MCF 10A (cell line): ENCODE measurements around the gene PROS1. TPM values are rescaled to one million over a fixed set of nuclear protein-coding genes. Genes with fewer than 3 reads are reported as not detected.

ENCODE experiments used
- BruUV-seq: library from RNA; stranded (reverse); fragments of 400-500 nt; replicated peaks from 2 replicates; lab custom pipeline; 2021; lab: Mats Ljungman, UMichigan
- CTCF ChIA-PET: fragments of 300-600 bp; sonication (Branson Sonifier 250); formaldehyde crosslinking; extraction: SDS; loops from one replicate; lab custom pipeline; 2021; ENCODE audit warnings: antibody characterized with exemption, inconsistent platforms; lab: Yijun Ruan, JAX
- POLR2A ChIA-PET: fragments of 300-600, 350-650 bp; sonication (Branson Sonifier 250); formaldehyde crosslinking; extraction: SDS; loops from one replicate; lab custom pipeline; 2020; ENCODE audit warnings: antibody characterized with exemption, inconsistent platforms; lab: Yijun Ruan, JAX
- DNase-seq: peaks from one replicate; pipeline ENCODE4 v3.0.0-alpha.2; 2018; ENCODE audit not compliant: unreplicated experiment
- H3K27ac Mint-ChIP-seq: one replicate; pipeline ENCODE4 v1.8.0; 2022; ENCODE audit warnings: mild to moderate bottlenecking, low read depth, mixed read lengths; ENCODE audit not compliant: unreplicated experiment
- H3K27me3 Mint-ChIP-seq: one replicate; pipeline ENCODE4 v1.8.0; 2022; ENCODE audit warnings: mixed read lengths; ENCODE audit not compliant: insufficient read depth, unreplicated experiment
- H3K36me3 Mint-ChIP-seq: one replicate; pipeline ENCODE4 v1.8.0; 2022; ENCODE audit warnings: mild to moderate bottlenecking, moderate library complexity, mixed read lengths; ENCODE audit not compliant: insufficient read depth, unreplicated experiment
- H3K4me1 Mint-ChIP-seq: one replicate; pipeline ENCODE4 v1.8.0; 2022; ENCODE audit warnings: mixed read lengths; ENCODE audit not compliant: insufficient read depth, unreplicated experiment
- H3K4me3 Mint-ChIP-seq: one replicate; pipeline ENCODE4 v1.8.0; 2022; ENCODE audit warnings: mild to moderate bottlenecking, moderate library complexity, mixed read lengths; ENCODE audit not compliant: unreplicated experiment
- H3K9me3 Mint-ChIP-seq: one replicate; pipeline ENCODE4 v1.8.0; 2022; ENCODE audit warnings: mixed read lengths; ENCODE audit not compliant: unreplicated experiment
- CTCF ChIP-seq: fragments of 200-600 bp; IDR thresholded peaks from one replicate; pipeline ENCODE4 v1.8.0; 2022; ENCODE audit warnings: antibody characterized with exemption, mild to moderate bottlenecking; ENCODE audit not compliant: unreplicated experiment
- intact Hi-C: fragments of 100-400 bp; cut with micrococcal nuclease; formaldehyde crosslinking; loops from 2 replicates; pipeline ENCODE4 v1.14.1; 2022
- total RNA-seq: library from RNA; stranded (reverse); gene quantifications from 2 replicates; pipeline ENCODE4 v1.2.3, GENCODE V29; 2022

PROS1 gene
- total RNA-seq, 1 experiment from 2014 or later: 15.6 TPM

DNA sequence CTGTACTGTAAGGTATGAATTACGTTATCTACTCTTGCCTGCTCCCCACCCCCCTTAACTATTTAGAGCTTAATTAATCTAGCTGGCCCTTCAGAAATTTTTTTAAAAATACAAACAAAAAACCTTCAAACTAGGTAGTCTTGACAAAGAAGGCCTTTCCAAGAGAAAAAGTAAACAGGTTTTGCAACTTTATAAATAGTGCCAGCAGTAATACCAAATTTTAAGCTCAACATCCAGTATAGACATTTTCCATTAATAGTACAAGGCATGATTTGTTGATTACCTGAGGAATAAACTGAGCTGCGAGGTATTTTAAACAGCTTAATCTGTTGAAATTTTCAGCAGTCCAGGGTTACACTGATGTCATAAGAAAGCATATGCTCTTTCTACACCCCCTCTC lies 34.6 kb upstream of the PROS1 start:
- CTCF ChIA-PET: interaction anchor here (1.0 to 1.3 kb wide), 3 partner anchors 9 to 61 kb away, joined by 4 to 6 read pairs (median 5); no protein-coding TSS in a partner anchor
- no peak for TF ChIP-seq CTCF
- POLR2A ChIA-PET: interaction anchor here (0.6 to 2.7 kb wide), 3 partner anchors 9 to 54 kb away, joined by 3 to 11 read pairs (median 4); partner anchors contain the start of genes DHFR2 and NSUN3
- no peak overlapping the region for H3K4me3 Mint-ChIP-seq
- no peaks in the 10 kb centered on the region for H3K9me3 Mint-ChIP-seq
- no TSS peak for BruUV-seq
- H3K4me1 Mint-ChIP-seq: no peaks in the 10 kb centered on the region
- H3K27me3 Mint-ChIP-seq: no peaks in the 10 kb centered on the region
- intact Hi-C loops: no loop called here
- no peak for DNase-seq
- H3K27ac Mint-ChIP-seq: no peak overlapping the region
- H3K36me3 Mint-ChIP-seq: no peaks in the 10 kb centered on the region

DNA sequence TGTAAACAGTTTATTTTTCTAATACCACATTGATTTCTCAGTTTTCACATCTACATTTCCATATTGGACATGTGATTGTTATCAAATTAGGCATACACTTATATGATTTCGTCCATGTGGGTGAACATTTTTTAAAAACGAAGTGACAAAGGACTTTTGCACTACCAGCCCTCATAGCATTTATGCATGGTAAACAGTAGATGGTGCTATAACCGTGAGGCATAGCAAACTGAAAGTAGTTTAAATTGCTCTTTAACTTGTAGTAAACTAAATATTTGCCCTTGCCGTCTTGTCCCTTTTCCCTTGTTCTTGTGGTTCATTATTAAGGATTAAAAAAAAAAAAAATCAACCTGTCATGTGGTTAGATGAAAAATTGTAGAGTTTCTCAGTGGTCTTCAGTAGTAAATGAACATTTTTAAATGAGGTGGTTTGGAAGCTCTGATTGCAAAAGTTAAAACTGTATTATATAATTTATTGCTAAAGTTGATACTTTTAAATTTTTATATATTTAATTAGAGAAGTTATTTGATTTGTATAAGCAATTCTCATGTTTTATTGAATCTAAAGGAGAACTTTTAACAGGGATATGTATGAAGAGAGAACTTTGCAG lies 30.7 kb upstream of the PROS1 start:
- TF ChIP-seq CTCF: peak; percentile 70
- POLR2A ChIA-PET: interaction anchor here (1.0 to 1.2 kb wide), 3 partner anchors 10 to 43 kb away, joined by 3 read pairs; no protein-coding TSS in a partner anchor
- Mint-ChIP-seq H3K27me3 (no peaks in the 10 kb centered on the region), H3K36me3 (no peaks in the 10 kb centered on the region), H3K4me3 (peak overlapping the region; percentile 63), H3K9me3 (no peaks in the 10 kb centered on the region), H3K4me1 (no peaks in the 10 kb centered on the region), H3K27ac (peak overlapping the region; percentile 77)
- intact Hi-C loops: loop anchor here (1.0 to 2.0 kb wide), 2 partner anchors 65 to 244 kb away; no protein-coding TSS in a partner anchor
- peak; percentile 65 for DNase-seq
- CTCF ChIA-PET: interaction anchor here (0.5 to 3.3 kb wide), 20 partner anchors 10 to 319 kb away, joined by 3 to 24 read pairs (median 4); partner anchors contain the start of gene ARL13B
- BruUV-seq: no TSS peak

DNA sequence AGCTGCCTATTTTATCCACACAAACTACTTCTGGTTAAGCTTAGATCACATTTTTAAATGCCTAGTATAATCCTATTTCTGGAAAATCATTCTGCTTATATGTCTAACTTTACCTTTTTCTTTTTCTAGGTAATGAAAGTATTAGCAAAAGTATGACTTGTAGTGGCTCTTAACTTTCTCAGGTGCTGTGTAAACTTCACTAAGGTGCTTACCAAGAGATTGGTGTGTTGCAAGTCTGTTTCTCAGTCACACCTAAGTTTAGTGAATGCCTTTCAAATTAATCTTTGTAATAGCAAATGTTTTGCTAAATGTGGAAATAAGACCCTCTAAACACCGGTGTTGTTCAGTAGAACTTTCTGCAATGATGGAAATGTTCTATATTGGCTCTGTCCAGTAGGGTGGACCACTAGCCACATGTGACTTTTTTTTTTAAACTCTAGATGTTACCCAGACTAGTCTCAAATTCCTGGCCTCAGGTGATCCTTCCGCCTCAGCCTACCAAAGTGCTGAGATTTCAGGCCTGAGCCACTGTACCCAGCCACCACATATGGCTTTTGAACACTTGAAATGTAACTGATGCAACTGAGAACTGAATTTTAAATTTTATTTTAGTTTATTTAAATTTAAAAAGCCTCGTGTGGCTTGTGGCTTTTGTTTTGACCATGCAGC lies 28.3 kb upstream of the PROS1 start:
- Mint-ChIP-seq H3K4me1 (no peaks in the 10 kb centered on the region), H3K36me3 (peaks cover 1% of the 10 kb centered on the region), H3K27me3 (no peaks in the 10 kb centered on the region), H3K27ac (no peak overlapping the region), H3K4me3 (no peak overlapping the region), H3K9me3 (no peaks in the 10 kb centered on the region)
- DNase-seq: no peak
- TF ChIP-seq CTCF: no peak
- ChIA-PET POLR2A (interaction anchor here (0.7 to 3.5 kb wide), 3 partner anchors 61 to 163 kb away, joined by 4 to 16 read pairs (median 4); partner anchors contain the start of genes DHFR2 and NSUN3), CTCF (interaction anchor here (0.6 to 2.0 kb wide), 3 partner anchors 12 to 143 kb away, joined by 3 to 16 read pairs (median 4); no protein-coding TSS in a partner anchor)
- BruUV-seq: no TSS peak
- intact Hi-C loops: no loop called here

- no peak for DNase-seq
- intact Hi-C loops: no loop called here
- H3K27ac Mint-ChIP-seq: peak overlapping the region; percentile 4
- H3K27me3 Mint-ChIP-seq: no peaks in the 10 kb centered on the region
- BruUV-seq: no TSS peak
- ChIA-PET CTCF (interaction anchor here (0.6 to 1.0 kb wide), 4 partner anchors 12 to 144 kb away, joined by 3 to 4 read pairs (median 3); no protein-coding TSS in a partner anchor), POLR2A (interaction anchor here (1.0 to 3.5 kb wide), 2 partner anchors 19 to 61 kb away, joined by 3 to 16 read pairs; partner anchors contain the start of genes DHFR2 and NSUN3)
- no peak overlapping the region for H3K4me3 Mint-ChIP-seq
- H3K9me3 Mint-ChIP-seq: no peaks in the 10 kb centered on the region
- H3K36me3 Mint-ChIP-seq: peaks cover 6% of the 10 kb centered on the region
- no peak for TF ChIP-seq CTCF
- H3K4me1 Mint-ChIP-seq: no peaks in the 10 kb centered on the region
These were observed 27.5 kb upstream of the PROS1 start for GRCh38 chr3:94001191-94001590.
